EH (cell line): ENCODE measurements around the gene ELMOD1.

ENCODE experiments used
- DNase-seq: peaks from one replicate; pipeline ENCODE4 v3.0.0-alpha.2; 2015; ENCODE audit warnings: low read depth

The ELMOD1 gene

DNA sequence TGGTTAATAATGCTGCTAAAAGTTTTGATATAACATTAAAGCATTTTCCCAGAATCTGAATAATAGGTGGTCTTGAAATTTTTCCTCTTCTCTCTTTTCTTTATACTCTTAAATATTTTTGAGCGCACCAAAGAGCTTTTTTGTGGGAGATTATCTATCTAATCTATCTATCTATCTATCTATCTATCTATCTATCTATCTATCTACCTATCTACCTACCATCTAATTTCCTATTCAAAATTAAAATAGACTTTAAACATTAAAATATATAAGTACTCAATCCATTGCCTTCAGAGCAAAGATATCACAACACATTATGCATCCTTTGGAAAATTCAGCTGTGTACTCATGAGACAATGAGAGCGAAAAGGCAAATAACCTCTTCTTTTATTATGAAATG lies 55.8 kb downstream of the ELMOD1 start:
- DNase-seq: no peak

DNA sequence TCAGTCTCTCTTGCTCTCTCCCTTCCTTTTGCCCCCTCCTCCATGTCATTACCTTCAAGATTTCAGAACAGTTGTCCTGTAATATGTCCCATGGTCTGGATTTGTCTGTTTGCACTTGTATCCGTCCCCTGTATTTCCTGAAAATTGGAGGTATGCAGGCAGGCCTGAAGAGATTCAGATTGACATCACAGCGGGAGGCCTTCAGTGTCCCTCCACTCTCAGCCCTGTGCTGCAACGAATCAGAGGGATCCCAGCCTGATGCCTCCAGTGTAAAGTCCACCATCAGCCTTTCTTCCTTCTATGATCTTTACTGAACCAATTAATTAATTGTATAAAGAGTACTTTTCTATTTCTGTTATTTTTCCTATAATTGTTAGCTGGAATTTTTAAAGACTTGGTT lies 57.3 kb downstream of the ELMOD1 start:
- DNase-seq: no peak

DNA sequence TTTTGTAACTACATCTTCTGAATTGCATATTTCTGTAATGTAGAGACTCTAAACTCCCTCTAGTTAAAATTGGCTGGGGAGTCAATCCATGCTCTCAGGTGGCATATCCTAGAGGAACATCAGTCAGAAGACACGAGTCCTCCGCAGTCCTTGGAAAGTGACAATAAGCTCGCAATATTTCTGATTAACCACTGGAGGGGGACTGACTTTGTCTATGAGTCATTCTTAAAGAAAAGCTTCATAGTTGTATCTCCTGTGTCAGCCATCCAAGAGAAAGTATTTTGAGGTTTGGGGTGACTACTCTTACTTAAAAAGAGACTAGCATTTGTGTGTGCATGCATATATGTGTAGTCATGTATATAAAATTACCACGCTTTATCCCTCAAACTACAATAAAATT lies 60.7 kb downstream of the ELMOD1 start:
- peak; percentile 3 for DNase-seq

DNA sequence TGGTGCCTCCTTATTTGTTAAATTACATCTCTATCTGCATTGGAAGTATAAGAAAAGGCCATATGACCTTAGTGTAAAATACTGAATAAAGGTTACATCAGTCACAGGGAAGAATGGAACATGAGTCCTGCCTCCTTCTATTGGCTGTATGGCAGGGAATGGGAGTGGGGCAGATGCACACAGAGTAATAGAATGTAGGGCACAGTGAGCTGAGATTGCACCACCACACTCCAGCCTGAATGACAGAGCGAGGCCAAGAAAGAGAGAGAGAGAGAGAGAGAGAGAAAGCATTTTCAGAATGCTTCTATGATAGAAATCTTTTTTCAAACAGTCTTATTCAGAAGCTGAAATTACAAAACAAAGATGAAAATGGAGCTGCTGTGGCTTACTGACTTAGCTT lies 62.1 kb downstream of the ELMOD1 start:
- DNase-seq: no peak

DNA sequence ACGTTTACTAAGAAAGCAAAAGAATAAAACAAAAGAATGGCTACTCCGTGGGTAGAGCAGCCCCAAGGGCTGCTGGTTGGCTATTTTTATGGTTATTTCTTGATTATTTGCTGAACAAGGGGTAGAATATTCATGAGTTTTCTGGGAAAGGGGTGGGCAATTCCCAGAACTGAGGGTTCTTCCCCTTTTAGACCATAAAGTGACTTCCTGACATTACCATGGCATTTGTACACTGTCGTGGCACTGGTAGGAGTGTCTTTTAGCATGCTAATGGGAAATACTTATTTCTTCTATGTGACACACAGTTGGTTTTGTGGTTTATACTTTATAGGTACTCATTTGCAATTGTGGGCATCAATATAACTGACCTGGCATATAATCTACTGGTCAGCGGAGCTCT lies 64.7 kb downstream of the ELMOD1 start:
- no peak for DNase-seq

DNA sequence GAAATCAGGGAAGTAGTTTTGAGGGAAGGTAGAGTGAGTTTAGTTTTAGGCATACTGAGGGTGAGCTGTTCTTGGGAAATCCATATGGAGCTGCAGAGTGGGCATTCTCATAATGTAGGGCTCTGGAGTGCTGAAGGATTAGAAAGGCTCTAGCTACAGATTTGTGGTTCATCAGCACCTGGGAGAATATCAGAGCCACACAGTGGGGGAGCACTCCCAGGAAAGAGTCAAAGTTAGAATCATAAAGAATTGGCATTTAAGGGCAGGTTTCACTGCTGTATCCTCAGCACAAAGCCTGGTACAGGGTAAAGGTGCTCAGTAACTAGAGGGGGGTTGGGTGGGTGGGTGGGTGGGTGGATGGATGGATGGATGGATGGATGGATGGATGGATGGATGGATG lies 68.4 kb downstream of the ELMOD1 start:
- no peak for DNase-seq

DNA sequence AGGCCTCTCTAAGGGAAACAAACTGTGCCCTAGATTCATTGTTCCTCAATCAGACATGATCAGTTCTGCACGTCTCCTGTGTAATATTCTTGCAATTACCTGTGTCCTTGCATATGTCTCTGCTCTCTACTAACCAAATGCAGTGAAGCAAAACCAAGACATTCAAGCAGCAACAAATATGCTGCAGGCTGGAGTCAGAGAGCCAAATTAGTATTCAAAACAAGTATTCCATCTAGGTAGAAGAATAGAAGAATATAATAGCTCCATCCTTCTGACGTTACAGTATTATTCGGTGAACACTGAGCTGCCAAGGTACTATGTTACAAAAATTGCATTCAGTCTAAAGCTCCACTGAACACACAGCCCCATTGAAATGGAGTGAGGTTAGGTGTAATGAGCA lies 69.1 kb downstream of the ELMOD1 start:
- no peak for DNase-seq

DNA sequence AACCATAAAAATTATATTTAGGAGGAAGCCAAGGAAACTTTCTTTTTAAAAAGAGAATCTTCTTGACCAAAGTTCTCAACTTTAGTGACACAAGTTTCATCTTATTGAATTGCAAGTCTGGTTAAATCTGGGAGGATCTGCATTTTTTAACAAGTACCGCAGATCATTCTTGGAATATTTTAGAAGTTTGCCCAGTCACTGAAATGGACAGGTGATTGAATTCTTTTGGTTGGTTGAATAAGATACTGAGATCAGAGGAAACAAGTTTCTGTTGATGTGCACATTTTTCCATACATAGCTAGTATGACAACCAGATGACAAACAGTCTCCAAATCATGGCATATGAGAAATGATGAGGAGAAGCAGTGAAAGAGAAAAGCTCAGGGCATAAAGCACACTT lies 70.7 kb downstream of the ELMOD1 start:
- DNase-seq: no peak

DNA sequence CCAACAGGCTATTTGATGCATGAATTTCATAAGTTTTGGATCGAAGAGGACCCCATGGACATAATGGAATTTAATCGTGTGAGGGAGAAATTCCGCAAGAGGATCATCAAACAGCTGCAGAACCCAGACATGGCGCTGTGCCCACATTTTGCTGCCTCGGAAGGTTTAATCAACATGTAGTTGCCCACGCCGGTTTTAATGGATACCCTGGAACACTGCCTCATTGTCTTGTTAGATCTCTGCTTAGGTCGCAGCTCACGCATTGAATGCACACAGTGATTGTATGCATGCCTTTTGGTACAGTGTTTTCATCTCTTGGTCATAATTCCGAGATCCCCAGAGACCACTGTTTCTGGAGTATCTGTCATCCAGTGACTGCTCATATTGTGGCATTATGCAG lies 74.1 kb downstream of the ELMOD1 start:
- DNase-seq: no peak

DNA sequence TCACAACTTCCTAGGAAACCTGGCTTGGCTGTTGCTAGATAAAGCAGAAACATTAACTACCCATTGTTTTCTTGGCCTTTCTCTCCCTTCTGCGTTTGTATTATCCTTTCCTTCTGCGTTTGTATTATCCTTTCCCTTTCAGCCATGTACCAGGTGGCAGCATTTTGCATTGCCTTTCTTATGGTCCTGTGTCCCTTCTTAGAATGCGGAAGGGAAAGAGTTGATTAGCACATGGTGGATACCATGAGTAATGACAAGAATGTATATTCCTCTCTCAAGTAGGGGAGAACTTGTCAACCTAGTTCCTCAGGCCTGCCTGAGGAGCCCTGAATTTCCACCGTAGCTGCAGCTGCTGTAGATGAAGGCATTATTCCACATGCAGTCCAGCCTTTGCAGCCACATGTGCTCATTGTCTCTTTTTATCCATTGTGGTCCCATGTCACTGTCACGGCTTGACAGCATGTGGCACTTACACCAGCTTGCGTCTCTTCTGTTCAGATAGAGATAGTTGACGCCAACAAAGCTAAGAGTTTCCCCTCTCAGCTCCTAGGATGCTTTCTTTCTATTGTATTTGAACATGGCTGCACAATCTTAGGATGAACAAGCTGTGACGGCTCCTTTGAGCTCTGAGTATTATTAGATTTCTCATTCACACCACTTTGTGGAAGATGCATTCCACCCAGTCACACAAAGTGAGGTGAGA lies 76.1 kb downstream of the ELMOD1 start:
- no peak for DNase-seq

DNA sequence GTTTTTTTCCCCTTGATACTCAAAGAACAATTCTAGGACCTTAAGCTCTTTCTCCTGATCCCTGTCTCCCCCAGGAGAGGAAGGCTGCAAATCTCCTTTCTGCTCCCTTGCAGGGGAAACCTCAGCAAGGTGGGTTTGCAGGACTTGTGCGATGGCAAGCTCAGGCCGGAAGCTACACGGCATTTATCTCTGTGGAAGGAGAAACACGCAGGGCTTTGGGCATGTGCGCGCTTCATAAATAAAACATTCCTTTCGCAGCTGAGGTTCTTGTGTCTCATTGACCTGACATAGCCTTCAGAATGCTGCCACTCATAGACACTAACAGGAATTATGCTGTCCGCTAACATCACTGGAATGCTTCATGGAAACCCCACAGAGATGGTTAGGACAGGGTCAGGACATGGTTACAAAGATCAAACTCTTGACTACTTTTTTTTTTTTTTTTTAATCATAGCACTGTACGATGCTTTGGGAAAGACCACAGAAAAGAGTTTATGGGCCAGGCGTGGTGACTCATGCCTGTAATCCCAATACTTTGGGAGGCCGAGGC lies 78.3 kb downstream of the ELMOD1 start:
- DNase-seq: no peak

DNA sequence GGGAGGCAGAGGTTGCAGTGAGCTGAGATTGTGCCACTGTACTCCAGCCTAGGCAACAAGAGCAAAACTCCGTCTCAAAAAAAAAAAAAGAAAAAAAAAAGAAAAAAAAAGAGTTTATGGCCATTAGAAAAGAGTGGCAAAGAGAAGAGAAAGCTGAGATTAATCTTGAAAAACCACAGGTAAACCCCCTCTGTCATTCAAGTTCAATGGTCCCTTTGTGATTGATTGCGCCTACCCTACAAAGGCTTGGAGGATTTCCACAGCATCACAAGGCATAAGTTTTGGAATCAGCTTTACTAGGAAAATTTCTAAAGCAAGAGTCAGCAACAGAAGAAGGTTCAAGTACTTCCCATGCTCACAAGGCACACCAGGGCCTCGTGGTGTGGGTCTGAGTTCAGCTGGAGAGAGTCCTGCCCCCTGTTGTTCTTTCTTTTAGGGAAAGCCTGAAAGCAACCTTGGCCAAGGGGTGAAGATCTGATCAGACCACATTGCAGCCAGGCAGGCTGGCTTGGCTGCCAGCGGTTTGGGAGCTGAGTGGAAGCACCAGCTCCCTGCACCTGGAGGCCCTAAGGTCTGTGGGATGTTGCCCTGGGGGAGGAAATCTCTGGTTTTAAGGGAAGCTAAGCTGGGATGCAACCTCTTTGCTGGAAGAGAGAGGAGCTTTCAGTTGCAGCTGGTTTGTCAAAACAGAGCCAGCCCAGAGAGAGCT lies 79.1 kb downstream of the ELMOD1 start:
- no peak for DNase-seq

DNA sequence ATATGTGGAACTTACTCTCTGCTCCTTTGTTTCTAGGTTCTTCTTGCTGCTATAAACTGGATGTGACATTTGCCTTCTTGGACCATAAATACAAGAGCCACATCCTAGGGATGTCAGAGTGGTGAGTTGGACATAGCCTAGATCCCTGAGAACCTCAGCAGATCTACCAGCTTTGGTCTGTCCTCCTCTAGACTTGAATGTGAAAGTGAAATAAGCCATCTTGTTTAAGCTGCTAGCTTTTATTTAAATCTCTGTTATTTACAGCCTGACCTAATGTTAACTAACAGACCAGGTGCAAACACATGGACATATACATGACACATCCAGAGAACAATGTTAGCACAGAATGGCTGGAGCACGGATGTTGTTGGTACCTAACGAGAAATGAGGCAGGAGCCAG lies 85.0 kb downstream of the ELMOD1 start:
- no peak for DNase-seq

DNA sequence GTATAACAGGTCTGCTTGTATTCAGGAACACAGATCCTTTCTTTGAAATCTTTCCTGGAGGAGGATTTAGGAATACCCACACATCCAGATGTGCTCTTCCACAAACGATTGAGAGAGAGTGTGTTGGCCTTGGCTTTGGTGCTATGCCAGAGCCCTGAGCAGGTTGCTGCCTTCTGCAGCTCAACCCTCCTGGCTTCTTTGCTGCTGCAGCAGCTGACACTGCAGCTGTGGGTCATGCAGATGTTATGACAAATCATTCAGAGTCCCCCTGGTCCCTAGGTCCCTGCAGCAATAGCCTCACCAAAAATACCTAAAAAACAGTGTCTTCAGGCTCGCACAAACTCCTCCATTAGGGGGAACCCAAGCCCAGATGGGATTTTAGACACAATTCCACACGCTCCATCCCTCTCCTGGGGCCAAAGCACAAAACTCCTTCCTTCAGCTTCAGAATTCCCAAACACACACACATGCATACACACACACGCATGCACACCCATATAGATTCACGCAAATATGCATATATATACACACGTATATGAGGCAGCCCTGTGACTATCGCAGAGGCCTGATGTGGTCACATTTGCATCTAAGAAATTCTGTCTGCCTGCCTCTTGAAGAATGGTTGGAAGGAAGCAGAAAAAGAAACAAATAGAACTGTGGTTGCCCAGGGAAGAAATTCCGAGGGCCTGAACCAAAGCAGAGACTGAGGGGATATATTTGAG lies 85.5 kb downstream of the ELMOD1 start:
- no peak for DNase-seq

DNA sequence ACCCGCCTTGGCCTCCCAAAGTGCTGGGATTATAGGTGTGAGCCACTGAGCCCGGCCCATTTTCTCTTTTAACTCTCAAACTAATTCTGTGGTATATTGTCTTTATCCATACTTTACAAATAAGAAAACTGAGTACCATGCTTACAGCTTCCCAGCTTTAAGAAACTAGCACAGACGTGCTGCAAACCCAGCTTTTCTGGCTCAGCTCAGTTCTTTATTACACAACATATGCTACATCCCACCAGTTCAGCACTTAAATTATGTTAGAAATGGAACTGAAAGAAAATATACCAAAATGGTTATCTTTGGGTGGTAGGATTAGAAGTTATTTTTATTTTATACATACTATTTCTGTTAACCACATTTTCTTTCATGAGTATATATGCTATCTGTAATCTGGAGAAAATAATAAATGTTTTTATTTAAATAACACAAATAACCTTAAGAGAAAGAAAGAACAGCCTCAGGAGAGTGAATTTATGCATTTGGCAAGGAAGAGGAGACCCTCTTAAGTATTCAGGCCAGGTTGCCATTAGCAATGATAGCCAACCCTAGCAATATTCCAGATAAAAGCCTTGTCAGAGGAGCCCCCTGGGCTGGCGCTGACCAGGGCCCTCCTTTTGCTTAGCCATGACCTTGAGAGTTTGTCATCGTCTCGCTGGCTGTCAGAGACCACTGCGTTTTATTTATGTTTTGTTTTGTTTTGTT lies 87.1 kb downstream of the ELMOD1 start:
- DNase-seq: no peak

DNA sequence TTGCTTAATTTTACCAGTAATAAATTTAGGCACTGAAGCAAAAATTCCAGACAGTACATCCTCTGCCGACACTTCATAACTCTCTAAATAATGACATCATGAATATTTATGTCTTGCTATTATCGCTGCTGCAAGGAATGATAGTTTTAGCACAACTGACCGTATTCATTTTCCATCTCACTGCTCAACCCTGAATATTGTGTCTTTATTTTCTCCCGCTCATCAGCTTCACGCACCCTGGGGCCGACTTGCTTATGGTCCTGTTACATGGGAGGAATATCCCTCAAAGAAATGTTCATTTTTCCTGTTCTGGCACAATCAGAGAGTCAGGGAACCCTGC lies 87.7 kb downstream of the ELMOD1 start:
- DNase-seq: no peak

DNA sequence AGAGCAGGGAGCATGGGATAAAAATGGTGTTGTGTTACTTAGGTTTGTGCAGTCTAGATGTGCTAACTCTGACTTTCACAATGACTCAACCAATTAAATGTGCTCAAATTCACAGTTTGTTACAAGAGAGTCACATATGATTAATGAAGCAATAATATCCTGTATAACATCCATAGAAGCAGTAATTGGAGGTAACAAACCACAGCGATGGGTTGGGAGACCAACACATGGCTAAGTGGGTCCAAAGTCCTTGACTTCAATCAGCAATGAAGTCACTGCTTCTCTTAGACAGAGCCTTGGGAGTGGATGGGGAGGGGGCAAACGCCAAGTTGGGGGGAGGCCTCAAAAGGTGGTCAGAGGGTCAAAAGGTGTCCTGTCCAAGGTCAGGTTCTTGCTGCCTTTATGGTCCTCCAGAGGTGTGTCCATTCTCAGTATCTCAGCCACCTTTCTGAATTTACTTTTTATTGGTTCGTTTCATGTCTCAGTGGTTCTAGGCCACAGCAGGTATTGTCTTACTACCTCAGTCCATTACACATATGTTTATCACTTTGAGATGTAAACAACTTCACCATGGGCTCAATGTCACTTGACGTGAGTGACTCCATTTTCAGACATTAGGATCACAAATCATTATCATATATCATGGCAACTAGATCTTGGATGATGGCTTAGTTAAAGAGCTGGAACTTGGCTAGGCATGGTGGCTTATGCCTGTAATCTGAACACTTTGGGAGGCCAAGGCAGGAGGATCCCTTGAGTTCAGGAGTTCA lies 88.5 kb downstream of the ELMOD1 start:
- no peak for DNase-seq

DNA sequence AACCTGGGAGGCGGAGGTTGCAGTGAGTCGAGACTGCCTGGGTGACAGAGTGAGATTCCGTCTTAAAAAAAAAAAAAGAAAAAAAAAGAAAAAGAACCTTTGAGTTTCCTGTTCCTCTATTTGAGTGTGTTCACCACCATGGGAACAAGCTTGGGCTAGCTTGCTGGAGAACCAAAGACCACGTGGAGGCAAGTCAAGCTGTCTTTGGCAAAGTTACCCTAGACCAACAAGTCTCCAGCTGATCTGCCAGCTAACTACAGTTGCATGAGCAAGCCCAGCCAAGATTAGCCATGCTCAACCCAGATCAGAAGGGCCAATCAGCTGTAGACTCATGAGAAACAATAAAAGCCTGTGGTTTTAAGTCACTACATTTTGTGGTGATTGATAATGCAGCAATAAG lies 91.2 kb downstream of the ELMOD1 start:
- DNase-seq: no peak

DNA sequence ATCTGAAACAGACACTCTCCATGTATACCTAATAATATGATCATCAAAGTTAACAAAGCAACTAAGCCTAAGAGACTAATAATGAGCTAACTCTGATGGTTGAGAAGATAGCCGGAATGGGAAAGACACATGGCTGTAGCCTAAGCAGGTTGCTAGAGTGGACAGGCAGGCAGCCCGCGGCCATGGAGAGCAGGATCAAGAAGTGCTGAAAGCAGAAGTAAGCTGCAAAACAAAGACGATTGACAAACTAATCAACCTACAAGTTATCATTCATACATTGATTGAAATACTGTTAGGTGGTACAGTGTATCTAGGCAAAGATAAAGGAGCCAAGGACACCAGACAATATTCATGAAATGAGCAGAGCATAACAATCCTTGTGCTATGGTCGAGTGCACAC lies 91.6 kb downstream of the ELMOD1 start:
- DNase-seq: no peak

DNA sequence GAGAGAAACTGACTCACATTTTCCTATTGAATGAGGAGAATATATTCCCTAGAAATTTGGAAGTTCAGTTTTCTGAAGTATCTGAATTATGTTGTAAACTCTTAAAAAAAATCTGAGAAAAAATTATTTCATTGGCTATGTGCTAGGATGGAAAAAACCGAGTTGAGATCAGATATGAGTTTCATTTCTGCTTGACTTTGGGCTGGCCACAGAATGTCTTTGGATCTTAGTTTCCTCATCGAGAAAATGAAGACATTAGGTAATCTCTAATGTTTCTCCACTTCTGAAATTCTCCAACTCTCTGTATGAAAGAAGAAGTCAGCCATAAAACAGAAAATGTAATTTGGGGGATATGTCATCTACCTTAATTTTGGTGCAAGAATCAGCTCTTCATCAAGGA lies 92.1 kb downstream of the ELMOD1 start:
- DNase-seq: no peak

DNA sequence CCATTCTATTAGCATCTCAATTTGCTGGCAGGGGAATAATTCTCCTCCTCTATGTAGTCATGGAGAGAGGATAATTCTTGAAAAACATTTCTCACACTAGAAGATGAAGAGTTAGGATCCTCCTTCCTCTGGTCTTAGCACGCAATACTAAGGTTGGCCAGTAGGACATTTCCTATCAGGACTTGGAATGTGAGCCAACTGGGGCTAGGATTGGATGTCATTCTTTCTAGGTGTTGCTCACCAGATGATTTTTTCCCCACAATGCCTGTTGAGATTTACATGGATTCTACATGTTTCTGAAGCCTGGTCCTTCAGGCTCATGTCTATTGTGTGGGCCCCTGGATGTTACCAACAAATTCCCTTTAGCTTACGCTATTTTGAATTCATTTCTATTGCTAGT lies 92.9 kb downstream of the ELMOD1 start:
- peak; percentile 12 for DNase-seq
